ENCODE data around the gene PDE10A.

GRCh38 chr6:165677091-165677490, 14.1 kb upstream of the PDE10A start:
- TF ChIP-seq POLR2AphosphoS5 (IDR thresholded peaks at IDR 0.05; ENCODE audit: borderline replicate concordance, low read depth, low read length) (no peak), EZH2 (IDR thresholded peaks at IDR 0.05) (no peak)

All from SK-N-MC (cell line).